GM19351 (cell line): ENCODE results near the gene KRTAP5-11.
"Not testable (repeated sequence)": the region's sequence is repeated elsewhere in the genome, so short reads cannot be mapped to it uniquely, and the experiment has no call there.

ENCODE experiments used
- ATAC-seq: cut with Tn5 transposase; IDR thresholded peaks from one replicate; pipeline ENCODE4 v1.9.1; 2021; ENCODE audit warnings: mild to moderate bottlenecking, moderate library complexity; ENCODE audit not compliant: unreplicated experiment

Gene KRTAP5-11

GRCh38 chr11:71534711-71535608, 47.7 kb downstream of the KRTAP5-11 start:
- ATAC-seq: not testable (repeated sequence)

GRCh38 chr11:71532036-71532610, 50.6 kb downstream of the KRTAP5-11 start:
- ATAC-seq: no peak
